ENCODE results near the gene NECAB2. TPM values are rescaled to one million over a fixed set of nuclear protein-coding genes. Genes with fewer than 3 reads are reported as not detected.

The NECAB2 gene
- polyA plus RNA-seq, 2 of the 4 experiments (the other 2 are of a cell fraction), result 1.1 to 1.4 TPM

- no peak overlapping the region for H3K27ac ChIP-seq
- H3K4me1 ChIP-seq, result peaks cover 6% of the 10 kb centered on the region
- no peak for TF ChIP-seq ZC3H11A (IDR thresholded peaks at IDR 0.05)
- TF ChIP-seq, protein P1, sequence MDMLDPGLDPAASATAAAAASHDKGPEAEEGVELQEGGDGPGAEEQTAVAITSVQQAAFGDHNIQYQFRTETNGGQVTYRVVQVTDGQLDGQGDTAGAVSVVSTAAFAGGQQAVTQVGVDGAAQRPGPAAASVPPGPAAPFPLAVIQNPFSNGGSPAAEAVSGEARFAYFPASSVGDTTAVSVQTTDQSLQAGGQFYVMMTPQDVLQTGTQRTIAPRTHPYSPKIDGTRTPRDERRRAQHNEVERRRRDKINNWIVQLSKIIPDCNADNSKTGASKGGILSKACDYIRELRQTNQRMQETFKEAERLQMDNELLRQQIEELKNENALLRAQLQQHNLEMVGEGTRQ (IDR thresholded peaks at IDR 0.05), result no peak
- ChIA-PET CTCF (interaction anchor here (0.9 to 17.0 kb wide), 14 partner anchors 8 to 159 kb away, joined by 3 to 175 read pairs (median 9); partner anchors contain the start of gene OSGIN1), POLR2A (no interaction called here)
- FAIRE-seq, result no peak
- H3K9me3 ChIP-seq, result no peaks in the 10 kb centered on the region
- WGBS (ENCODE audit: missing lambda C conversion rate), result 79% methylated on average over 10 of the region's 12 CpGs
- no peak for ATAC-seq
- no peak overlapping the region for H3K4me3 ChIP-seq
- H3K4me2 ChIP-seq, result no peak overlapping the region
- DNase-seq (ENCODE audit: low read depth in 1 of 2, low spot score in 1 of 2), result no peak
These were observed 42.7 kb upstream of the NECAB2 start for GRCh38 chr16:83925095-83925905.

GRCh38 chr16:83925957-83926725, 41.9 kb upstream of the NECAB2 start:
- FAIRE-seq (no peak), ATAC-seq (peak in 1 of 2 experiments; percentile 27; a peak in 3 of 6 replicates), DNase-seq (ENCODE audit: low read depth in 1 of 2, low spot score in 1 of 2) (no peak)
- Histone ChIP-seq H3K4me1 (peaks cover 6% of the 10 kb centered on the region), H3K9me3 (no peaks in the 10 kb centered on the region), H3K4me3 (no peak overlapping the region), H3K4me2 (peak overlapping the region; percentile 90), H3K27ac (peak overlapping the region in 1 of 2 experiments; percentile 36; a peak in 1 of 6 replicates)
- WGBS (ENCODE audit: missing lambda C conversion rate), result 45% methylated on average over 19 of the region's 27 CpGs
- CTCF ChIA-PET, result interaction anchor here (0.9 to 17.0 kb wide), 20 partner anchors 9 to 158 kb away, joined by 3 to 175 read pairs (median 5); partner anchors contain the start of gene OSGIN1
- POLR2A ChIA-PET, result interaction anchor here (1.1 kb wide), 1 partner anchor 27 kb away, joined by 6 read pairs; the partner anchor contains the start of gene OSGIN1
- TF ChIP-seq FOSB (CRISPR knock-in tag; IDR thresholded peaks at IDR 0.05) (no peak), PHF8 (IDR thresholded peaks at IDR 0.05; ENCODE audit: borderline replicate concordance, low read depth) (no peak), BHLHE40 (IDR thresholded peaks at IDR 0.05; ENCODE audit: low read depth, low read length) (no peak), FOXS1 (CRISPR knock-in tag; IDR thresholded peaks at IDR 0.05) (no peak), POLR2AphosphoS2 (conservative IDR thresholded peaks at IDR 0.05; ENCODE audit: low read length) (no peak), NFE2L2 (conservative IDR thresholded peaks at IDR 0.05; ENCODE audit: low read length) (no peak), PBX3 (IDR thresholded peaks at IDR 0.05) (no peak), EHMT2 (IDR thresholded peaks at IDR 0.05; ENCODE audit: low read depth) (no peak), ZNF302 (CRISPR knock-in tag; IDR thresholded peaks at IDR 0.05) (no peak), EP300 (IDR thresholded peaks at IDR 0.05) (no peak), CEBPB (IDR thresholded peaks at IDR 0.05) (no peak), NR3C1 (IDR thresholded peaks at IDR 0.05) (no peak), ESRRA (IDR thresholded peaks at IDR 0.05; ENCODE audit: borderline replicate concordance, low read length) (no peak), CBX8 (IDR thresholded peaks at IDR 0.05) (no peak), KDM5A (IDR thresholded peaks at IDR 0.05) (no peak), ATOH8 (CRISPR knock-in tag; IDR thresholded peaks at IDR 0.05; ENCODE audit: low read depth) (no peak), CBX2 (IDR thresholded peaks at IDR 0.05; ENCODE audit: borderline replicate concordance, low read depth) (no peak), HES2 (IDR thresholded peaks at IDR 0.05) (no peak), RAD21 (conservative IDR thresholded peaks at IDR 0.05 in 1 of 2, IDR thresholded peaks at IDR 0.05 in 1 of 2) (no peak)
- TF ChIP-seq, protein P2, sequence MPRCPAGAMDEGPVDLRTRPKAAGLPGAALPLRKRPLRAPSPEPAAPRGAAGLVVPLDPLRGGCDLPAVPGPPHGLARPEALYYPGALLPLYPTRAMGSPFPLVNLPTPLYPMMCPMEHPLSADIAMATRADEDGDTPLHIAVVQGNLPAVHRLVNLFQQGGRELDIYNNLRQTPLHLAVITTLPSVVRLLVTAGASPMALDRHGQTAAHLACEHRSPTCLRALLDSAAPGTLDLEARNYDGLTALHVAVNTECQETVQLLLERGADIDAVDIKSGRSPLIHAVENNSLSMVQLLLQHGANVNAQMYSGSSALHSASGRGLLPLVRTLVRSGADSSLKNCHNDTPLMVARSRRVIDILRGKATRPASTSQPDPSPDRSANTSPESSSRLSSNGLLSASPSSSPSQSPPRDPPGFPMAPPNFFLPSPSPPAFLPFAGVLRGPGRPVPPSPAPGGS (IDR thresholded peaks at IDR 0.05), result no peak

Data from A549 (cell line).